Caco-2 (cell line): ENCODE data around the gene OMA1. TPM values are rescaled to one million over a fixed set of nuclear protein-coding genes. Genes with fewer than 3 reads are reported as not detected.

Experiments
- BruUV-seq: library from RNA; stranded (reverse); fragments of 400-500 nt; replicated peaks from 2 replicates; lab custom pipeline; 2021; lab: Mats Ljungman, UMichigan
- CTCF ChIA-PET: fragments of 300-600 bp; sonication (Branson Sonifier 250); formaldehyde crosslinking; loops from one replicate; lab custom pipeline; 2022; ENCODE audit warnings: antibody characterized with exemption; lab: Charles Lee
- POLR2A ChIA-PET: fragments of 300-600 bp; sonication (Branson Sonifier 250); formaldehyde crosslinking; loops from one replicate; lab custom pipeline; 2022; ENCODE audit warnings: antibody characterized with exemption; lab: Charles Lee
- DNase-seq, 2 experiments: peaks; one replicate each; pipeline versions ENCODE4 v3.0.0 to v3.0.0-alpha.2; 2020 to 2022
- H3K27me3 ChIP-seq: replicated peaks from 2 replicates; pipeline ENCODE4 v1.6.0; 2011; ENCODE audit warnings: low read length; ENCODE audit not compliant: control insufficient read depth, insufficient read depth
- H3K36me3 ChIP-seq: 2 replicates; pipeline ENCODE4 v1.5.1; 2011; ENCODE audit warnings: low read length; ENCODE audit not compliant: control insufficient read depth, insufficient read depth
- H3K4me1 ChIP-seq: fragments of 250-450 bp; sonication (Bioruptor Pico); 2 replicates; pipeline ENCODE4 v1.5.1; 2020; ENCODE audit warnings: mild to moderate bottlenecking
- H3K4me3 ChIP-seq: 2 replicates; pipeline ENCODE4 v1.5.1; 2011; ENCODE audit warnings: low read depth, mild to moderate bottlenecking, control low read depth, low read length
- H3K9me3 ChIP-seq: fragments of 250-450 bp; sonication (Bioruptor Pico); 2 replicates; pipeline ENCODE4 v1.5.1; 2020; ENCODE audit warnings: mild to moderate bottlenecking, moderate library complexity
- H3K27ac Mint-ChIP-seq: one replicate; pipeline ENCODE4 v1.8.0; 2022; ENCODE audit warnings: mixed read lengths; ENCODE audit not compliant: unreplicated experiment
- H3K27me3 Mint-ChIP-seq: one replicate; pipeline ENCODE4 v1.8.0; 2022; ENCODE audit warnings: mixed read lengths; ENCODE audit not compliant: insufficient read depth, unreplicated experiment
- H3K36me3 Mint-ChIP-seq: one replicate; pipeline ENCODE4 v1.8.0; 2022; ENCODE audit warnings: mild to moderate bottlenecking, mixed read lengths; ENCODE audit not compliant: insufficient read depth, unreplicated experiment
- H3K4me1 Mint-ChIP-seq: one replicate; pipeline ENCODE4 v1.8.0; 2022; ENCODE audit warnings: low read depth, mixed read lengths; ENCODE audit not compliant: unreplicated experiment
- H3K4me3 Mint-ChIP-seq: one replicate; pipeline ENCODE4 v1.8.0; 2022; ENCODE audit warnings: mild to moderate bottlenecking, moderate library complexity, mixed read lengths; ENCODE audit not compliant: unreplicated experiment
- H3K9me3 Mint-ChIP-seq: one replicate; pipeline ENCODE4 v1.8.0; 2022; ENCODE audit warnings: mixed read lengths; ENCODE audit not compliant: unreplicated experiment
- intact Hi-C: fragments of 100-400 bp; cut with micrococcal nuclease; formaldehyde crosslinking; loops from one replicate; pipeline ENCODE4 v1.10.0; 2022; ENCODE audit not compliant: unreplicated experiment
- total RNA-seq: library from RNA; stranded (reverse); gene quantifications from 2 replicates; pipeline ENCODE4 v1.2.3, GENCODE V29; 2022
- TF ChIP-seq, protein P1 (sequence below), 2 experiments: fragments of 200-600 bp in 1 of 2; IDR thresholded peaks; 1 replicate in 1 of 2; 2 replicates in 1 of 2; pipeline versions ENCODE4 v1.5.1 to v1.8.0; 2011 to 2022; ENCODE audit warnings: antibody characterized with exemption in 1 of 2, control low read depth in 1 of 2, inconsistent platforms in 1 of 2, low read depth in 1 of 2, low read length in 1 of 2, mild to moderate bottlenecking in 1 of 2, moderate library complexity in 1 of 2; ENCODE audit not compliant: insufficient read depth in 1 of 2, severe bottlenecking in 1 of 2, unreplicated experiment in 1 of 2

The OMA1 gene
- total RNA-seq, 1 experiment from 2014 or later, result 6.9 TPM

DNA sequence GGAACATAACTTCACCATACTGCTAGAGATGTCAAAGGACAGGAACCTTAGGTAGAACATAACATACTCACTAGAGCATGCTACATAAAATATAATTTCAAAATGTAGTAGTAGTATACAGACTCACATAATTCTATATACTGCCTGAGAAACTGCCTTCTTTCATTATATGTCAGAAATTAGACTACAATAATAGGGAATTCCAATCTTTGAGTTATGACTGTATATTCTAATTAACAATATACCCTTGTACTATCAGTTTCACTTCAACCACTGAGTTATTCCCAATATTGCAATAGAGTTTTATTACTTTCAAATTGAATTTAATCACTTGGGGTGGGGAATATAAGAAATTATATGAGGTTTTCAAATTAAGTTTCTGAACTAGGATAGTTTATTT, 44.0 kb downstream of the OMA1 start:
- ChIA-PET POLR2A (no interaction called here), CTCF (interaction anchor here (0.7 kb wide), 1 partner anchor 1257 kb away, joined by 5 read pairs; no protein-coding TSS in a partner anchor)
- Mint-ChIP-seq H3K36me3 (no peaks in the 10 kb centered on the region), H3K4me3 (no peak overlapping the region), H3K27me3 (no peaks in the 10 kb centered on the region), H3K9me3 (no peaks in the 10 kb centered on the region), H3K27ac (no peak overlapping the region), H3K4me1 (no peaks in the 10 kb centered on the region)
- no peaks in the 10 kb centered on the region for H3K27me3 ChIP-seq
- no peaks in the 10 kb centered on the region for H3K9me3 ChIP-seq
- intact Hi-C loops, result no loop called here
- TF ChIP-seq, protein P1, sequence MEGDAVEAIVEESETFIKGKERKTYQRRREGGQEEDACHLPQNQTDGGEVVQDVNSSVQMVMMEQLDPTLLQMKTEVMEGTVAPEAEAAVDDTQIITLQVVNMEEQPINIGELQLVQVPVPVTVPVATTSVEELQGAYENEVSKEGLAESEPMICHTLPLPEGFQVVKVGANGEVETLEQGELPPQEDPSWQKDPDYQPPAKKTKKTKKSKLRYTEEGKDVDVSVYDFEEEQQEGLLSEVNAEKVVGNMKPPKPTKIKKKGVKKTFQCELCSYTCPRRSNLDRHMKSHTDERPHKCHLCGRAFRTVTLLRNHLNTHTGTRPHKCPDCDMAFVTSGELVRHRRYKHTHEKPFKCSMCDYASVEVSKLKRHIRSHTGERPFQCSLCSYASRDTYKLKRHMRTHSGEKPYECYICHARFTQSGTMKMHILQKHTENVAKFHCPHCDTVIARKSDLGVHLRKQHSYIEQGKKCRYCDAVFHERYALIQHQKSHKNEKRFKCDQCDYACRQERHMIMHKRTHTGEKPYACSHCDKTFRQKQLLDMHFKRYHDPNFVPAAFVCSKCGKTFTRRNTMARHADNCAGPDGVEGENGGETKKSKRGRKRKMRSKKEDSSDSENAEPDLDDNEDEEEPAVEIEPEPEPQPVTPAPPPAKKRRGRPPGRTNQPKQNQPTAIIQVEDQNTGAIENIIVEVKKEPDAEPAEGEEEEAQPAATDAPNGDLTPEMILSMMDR (IDR thresholded peaks at IDR 0.05; ENCODE audit: insufficient read depth in 1 of 2, low read depth in 1 of 2, low read length in 1 of 2, severe bottlenecking in 1 of 2, unreplicated experiment in 1 of 2), result no peak
- DNase-seq, result no peak
- no TSS peak for BruUV-seq
- no peaks in the 10 kb centered on the region for H3K36me3 ChIP-seq
- H3K4me1 ChIP-seq, result no peaks in the 10 kb centered on the region
- H3K4me3 ChIP-seq, result no peak overlapping the region

DNA sequence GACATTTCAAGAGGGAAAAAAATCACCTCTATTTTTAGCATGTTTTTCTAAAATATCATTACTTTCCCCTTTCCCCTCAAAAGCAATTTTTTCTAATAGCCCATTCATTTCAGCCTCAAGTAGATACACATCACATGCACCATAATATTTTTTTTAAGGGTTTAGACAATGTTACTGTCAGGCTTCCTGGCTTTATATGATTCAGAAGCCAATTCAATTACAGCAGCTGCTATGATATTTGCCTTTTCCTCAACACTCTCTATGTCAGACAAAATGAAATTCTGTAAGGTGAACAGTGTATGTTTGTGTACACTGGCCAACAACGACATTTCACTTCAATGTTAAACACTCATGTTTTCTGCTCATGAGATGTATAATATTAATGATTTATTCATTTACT, 46.5 kb downstream of the OMA1 start:
- H3K4me3 ChIP-seq, result no peak overlapping the region
- H3K9me3 ChIP-seq, result no peaks in the 10 kb centered on the region
- H3K4me3 Mint-ChIP-seq, result no peak overlapping the region
- ChIA-PET CTCF (no interaction called here), POLR2A (no interaction called here)
- no peaks in the 10 kb centered on the region for H3K9me3 Mint-ChIP-seq
- H3K27me3 Mint-ChIP-seq, result no peaks in the 10 kb centered on the region
- no peak overlapping the region for H3K27ac Mint-ChIP-seq
- no peak for DNase-seq
- H3K36me3 Mint-ChIP-seq, result no peaks in the 10 kb centered on the region
- H3K4me1 ChIP-seq, result no peaks in the 10 kb centered on the region
- TF ChIP-seq, protein P1 (IDR thresholded peaks at IDR 0.05; ENCODE audit: insufficient read depth in 1 of 2, low read depth in 1 of 2, low read length in 1 of 2, severe bottlenecking in 1 of 2, unreplicated experiment in 1 of 2), result no peak
- H3K4me1 Mint-ChIP-seq, result no peaks in the 10 kb centered on the region
- BruUV-seq, result no TSS peak
- H3K27me3 ChIP-seq, result no peaks in the 10 kb centered on the region
- H3K36me3 ChIP-seq, result no peaks in the 10 kb centered on the region
- intact Hi-C loops, result no loop called here

DNA sequence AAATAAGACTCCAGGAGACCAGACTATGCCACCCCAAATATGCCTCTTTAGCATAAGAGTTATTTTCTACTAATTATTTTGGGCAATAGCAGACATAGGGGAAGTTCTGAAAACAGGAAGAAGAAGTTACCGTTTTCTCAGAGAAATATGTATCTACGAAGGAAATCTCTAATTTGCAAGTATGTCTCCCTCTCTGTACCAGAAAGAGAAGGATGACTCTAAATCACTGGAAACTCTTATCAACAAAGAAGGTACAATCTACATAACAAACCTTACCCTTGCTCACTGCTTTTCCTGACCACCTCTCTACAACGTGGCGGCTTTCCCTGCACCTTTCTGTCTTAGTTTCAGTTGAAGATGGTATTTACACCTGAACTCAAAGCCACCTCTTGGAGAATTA, 49.0 kb downstream of the OMA1 start:
- TF ChIP-seq, protein P1 (IDR thresholded peaks at IDR 0.05; ENCODE audit: insufficient read depth in 1 of 2, low read depth in 1 of 2, low read length in 1 of 2, severe bottlenecking in 1 of 2, unreplicated experiment in 1 of 2), result no peak
- H3K27ac Mint-ChIP-seq, result no peak overlapping the region
- Histone ChIP-seq H3K36me3 (no peaks in the 10 kb centered on the region), H3K9me3 (no peaks in the 10 kb centered on the region), H3K4me3 (no peak overlapping the region), H3K27me3 (no peaks in the 10 kb centered on the region), H3K4me1 (no peaks in the 10 kb centered on the region)
- no peaks in the 10 kb centered on the region for H3K4me1 Mint-ChIP-seq
- H3K9me3 Mint-ChIP-seq, result no peaks in the 10 kb centered on the region
- ChIA-PET CTCF (no interaction called here), POLR2A (no interaction called here)
- H3K4me3 Mint-ChIP-seq, result no peak overlapping the region
- intact Hi-C loops, result no loop called here
- BruUV-seq, result no TSS peak
- H3K27me3 Mint-ChIP-seq, result no peaks in the 10 kb centered on the region
- H3K36me3 Mint-ChIP-seq, result no peaks in the 10 kb centered on the region
- DNase-seq, result no peak
